Stimulated activated CD8-positive, alpha-beta memory T cell treated with anti-CD3 and anti-CD28 coated beads, Interleukin-12 subunit alpha, Interleukin-12 subunit beta, amount 100 ng/mL, for 24 hours (primary cell): ENCODE measurements around the gene PSMD1.
"Not testable (repeated sequence)": the region's sequence is repeated elsewhere in the genome, so short reads cannot be mapped to it uniquely, and the experiment has no call there.

Source experiments
- DNase-seq: peaks from one replicate; pipeline ENCODE4 v3.0.0-alpha.2; 2020; ENCODE audit errors: extremely low read depth

PSMD1 gene

GRCh38 chr2:231117148-231117547, 60.5 kb downstream of the PSMD1 start:
- no peak for DNase-seq

GRCh38 chr2:231117922-231118613, 61.4 kb downstream of the PSMD1 start:
- no peak for DNase-seq

GRCh38 chr2:231118614-231118942, 61.9 kb downstream of the PSMD1 start:
- DNase-seq, result no peak

- DNase-seq, result no peak
Measured at GRCh38 chr2:231123362-231123898, 66.8 kb downstream of the PSMD1 start.

- no peak for DNase-seq
Measured at GRCh38 chr2:231124838-231125568, 68.3 kb downstream of the PSMD1 start, which contains the start of gene HTR2B. Gene HTR2B, minus strand, starts transcription at chr2:231125042. Its CDS starts 1,278 bp downstream, at chr2:231123764.

GRCh38 chr2:231126123-231126522, 69.5 kb downstream of the PSMD1 start:
- DNase-seq, result no peak

GRCh38 chr2:231127480-231127879, 70.8 kb downstream of the PSMD1 start:
- DNase-seq, result no peak

- DNase-seq, result no peak
Measured at GRCh38 chr2:231127936-231128335, 71.3 kb downstream of the PSMD1 start.

- DNase-seq, result no peak
Measured at GRCh38 chr2:231128541-231128940, 71.9 kb downstream of the PSMD1 start.

- DNase-seq, result no peak
Measured at GRCh38 chr2:231129216-231129615, 72.5 kb downstream of the PSMD1 start.

GRCh38 chr2:231130336-231131056, 73.8 kb downstream of the PSMD1 start:
- no peak for DNase-seq

GRCh38 chr2:231132129-231132528, 75.5 kb downstream of the PSMD1 start:
- DNase-seq, result no peak

- DNase-seq, result no peak
Measured at GRCh38 chr2:231133365-231134099, 76.9 kb downstream of the PSMD1 start.

GRCh38 chr2:231134910-231135655, 78.4 kb downstream of the PSMD1 start:
- no peak for DNase-seq

- no peak for DNase-seq
Measured at GRCh38 chr2:231138699-231139098, 82.0 kb downstream of the PSMD1 start.

GRCh38 chr2:231139796-231140195, 83.1 kb downstream of the PSMD1 start:
- no peak for DNase-seq

- DNase-seq, result not testable (repeated sequence)
Measured at GRCh38 chr2:231140808-231141207, 84.1 kb downstream of the PSMD1 start.

- no peak for DNase-seq
Measured at GRCh38 chr2:231144896-231145295, 88.2 kb downstream of the PSMD1 start.

- no peak for DNase-seq
Measured at GRCh38 chr2:231146665-231147064, 90.0 kb downstream of the PSMD1 start.

- no peak for DNase-seq
Measured at GRCh38 chr2:231152800-231153557, 96.3 kb downstream of the PSMD1 start.
